GM18519 (cell line): ENCODE results near the gene PLA2G2A.

Experiments used
- ATAC-seq: cut with Tn5 transposase; IDR thresholded peaks from one replicate; pipeline ENCODE4 v1.9.1; 2021; ENCODE audit warnings: mild to moderate bottlenecking, moderate library complexity; ENCODE audit not compliant: unreplicated experiment, low FRiP score

Gene PLA2G2A

DNA sequence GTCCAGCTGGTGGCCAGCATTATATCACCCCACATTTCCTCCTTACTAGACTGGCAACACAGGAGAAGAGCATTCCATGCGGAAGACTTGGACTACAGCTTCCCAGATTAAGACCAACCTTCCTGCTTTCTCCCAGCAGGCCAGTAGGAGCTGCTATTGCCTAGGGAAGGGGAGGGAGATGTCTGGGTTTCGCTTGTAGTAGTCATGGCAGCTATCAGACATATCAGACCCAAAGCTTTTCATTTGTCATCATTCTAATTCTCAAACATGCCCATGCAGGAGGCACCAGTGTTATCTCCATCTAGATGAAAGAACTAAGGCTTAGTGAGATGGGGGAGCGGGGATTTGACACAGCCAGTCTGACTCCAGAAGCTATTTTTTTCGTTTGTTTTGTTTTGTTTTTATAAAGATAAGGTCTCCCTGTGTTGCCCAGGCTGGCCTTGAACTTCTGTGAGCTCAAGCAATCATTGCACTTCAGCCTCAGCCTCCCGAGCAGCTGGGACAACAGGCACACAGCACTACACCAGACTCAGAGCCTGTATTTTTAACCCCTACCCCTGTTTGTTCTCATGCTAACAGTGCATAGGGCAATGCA lies 4.5 kb downstream of the PLA2G2A start:
- ATAC-seq: no peak

DNA sequence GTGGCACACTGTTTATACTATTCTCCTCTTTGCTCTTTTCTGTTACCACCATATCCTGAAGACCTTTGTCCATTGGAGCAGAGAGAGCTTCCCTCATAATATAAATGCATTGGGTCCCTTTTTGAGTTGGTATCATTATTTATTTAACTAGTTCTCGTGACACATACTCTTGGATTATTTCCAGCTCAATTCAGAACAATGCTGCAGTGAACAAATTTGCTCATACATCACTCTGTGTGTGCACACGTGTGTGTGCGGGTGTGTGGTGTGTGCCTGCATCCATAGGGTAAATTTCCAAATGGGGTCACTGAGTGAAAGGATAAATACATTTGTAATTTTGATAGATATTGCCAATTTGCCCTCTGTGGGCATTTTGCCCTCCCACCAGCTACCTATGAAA lies 5.8 kb downstream of the PLA2G2A start:
- no peak for ATAC-seq

DNA sequence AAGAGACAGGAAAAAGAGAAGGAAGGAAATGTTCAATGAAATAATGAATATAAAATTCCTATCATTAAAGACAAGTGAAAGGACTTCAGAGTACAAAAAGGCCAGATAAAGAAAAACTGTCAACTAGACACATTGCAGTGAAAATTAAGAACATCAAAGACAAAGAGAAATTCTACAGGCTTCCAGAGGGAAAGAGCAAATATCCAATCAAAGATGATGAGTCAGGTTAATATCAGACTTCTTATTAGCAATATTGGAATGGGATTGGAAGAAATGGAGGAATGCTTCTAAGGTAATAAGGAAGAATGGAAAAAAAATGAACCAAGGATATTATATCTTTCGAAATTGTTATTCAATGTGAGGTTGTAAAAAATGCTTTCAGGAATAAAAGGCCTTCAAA lies 7.8 kb downstream of the PLA2G2A start:
- ATAC-seq: no peak

DNA sequence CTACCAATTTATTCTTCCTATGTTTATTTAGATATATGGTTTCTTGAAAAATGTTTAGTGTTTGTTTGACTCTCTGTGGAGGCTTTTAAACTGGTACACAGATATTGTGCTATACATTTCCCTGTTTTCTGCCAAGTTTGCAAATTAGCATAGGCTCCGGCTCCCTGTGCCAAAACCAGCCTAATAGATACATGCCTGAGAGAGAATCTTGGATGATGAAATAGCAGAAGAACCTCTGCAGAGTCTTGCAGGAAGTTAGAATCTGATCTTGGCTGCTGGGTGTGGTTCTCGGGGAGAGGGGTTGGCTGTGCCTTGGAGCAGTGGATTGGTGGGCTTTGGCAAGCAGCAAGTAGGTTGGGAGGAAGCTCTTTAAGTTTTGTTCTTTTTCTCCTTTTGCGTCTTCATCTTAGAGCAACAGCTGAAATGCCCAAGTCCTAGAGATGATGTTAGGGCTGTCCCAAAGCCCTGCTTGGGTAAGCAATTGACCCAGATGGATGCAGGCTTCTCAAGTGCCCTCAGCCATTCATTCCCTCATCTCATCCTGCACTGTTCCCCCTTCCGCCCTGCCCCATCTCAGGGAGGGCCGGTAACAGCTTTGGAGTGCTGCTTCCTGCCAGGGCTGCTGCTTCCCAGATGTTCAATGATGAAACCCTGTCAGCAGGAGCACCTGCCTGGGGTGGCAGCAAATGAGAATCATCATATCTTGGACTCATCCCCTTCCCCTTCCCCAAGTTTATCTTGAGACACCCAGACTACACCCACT lies 9.3 kb downstream of the PLA2G2A start:
- no peak for ATAC-seq

DNA sequence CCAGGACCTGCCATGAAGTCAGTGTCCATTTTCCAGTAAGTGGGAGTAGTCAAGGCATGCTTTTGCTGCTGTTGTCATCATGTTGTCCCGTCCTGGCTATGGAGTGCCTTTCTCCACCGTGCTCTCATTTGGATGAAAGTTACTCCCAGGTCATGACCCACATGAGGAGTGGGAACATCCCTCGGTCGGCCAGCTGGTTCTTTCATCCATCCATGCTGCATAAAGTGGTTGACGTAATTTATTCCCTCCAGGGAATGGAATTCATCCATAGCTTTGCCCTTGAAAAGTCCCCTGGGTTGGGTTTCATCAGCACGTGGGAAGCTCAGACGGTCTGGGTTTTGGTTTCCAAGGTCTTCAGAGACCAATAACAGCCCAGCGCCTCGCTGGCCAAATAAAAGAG lies 11.6 kb downstream of the PLA2G2A start:
- no peak for ATAC-seq

DNA sequence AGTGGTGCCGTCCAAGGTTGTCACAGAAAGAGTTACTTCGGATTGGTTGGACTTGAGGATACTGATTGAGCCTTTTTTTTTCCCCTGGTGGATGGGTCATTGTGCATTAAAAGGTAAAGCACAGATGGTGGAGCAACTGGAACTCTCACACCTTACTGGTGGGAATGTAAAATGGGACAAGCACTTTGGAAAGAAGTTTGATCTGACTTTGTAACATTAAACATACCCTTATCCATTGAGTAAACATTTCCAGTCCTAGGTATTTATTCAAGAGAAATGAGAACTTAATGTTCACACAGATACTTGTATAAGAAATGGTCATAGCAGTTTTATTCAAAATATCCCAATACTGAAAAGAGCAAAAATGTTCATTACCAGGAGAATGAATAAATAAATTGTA lies 14.9 kb downstream of the PLA2G2A start:
- ATAC-seq: no peak

DNA sequence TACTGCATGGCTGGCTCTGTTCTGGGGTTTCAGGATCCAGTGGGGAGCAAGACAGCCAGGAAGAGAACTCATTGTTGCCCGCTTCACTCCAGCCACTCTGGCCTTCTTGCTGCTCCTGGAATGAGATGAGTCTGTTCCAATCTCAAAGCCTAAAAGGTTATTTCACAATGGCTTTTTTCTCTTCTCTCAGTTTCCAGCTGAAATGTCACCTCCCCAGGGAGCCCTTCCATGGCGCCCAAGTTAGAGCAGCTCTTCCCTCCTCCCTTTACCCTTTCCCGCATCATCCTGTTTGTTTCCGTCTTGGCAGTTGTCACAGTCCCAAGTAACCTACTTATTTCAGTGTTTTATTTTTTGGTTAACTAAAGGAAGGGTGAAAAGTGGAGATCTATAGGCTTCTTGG lies 15.8 kb downstream of the PLA2G2A start:
- no peak for ATAC-seq

DNA sequence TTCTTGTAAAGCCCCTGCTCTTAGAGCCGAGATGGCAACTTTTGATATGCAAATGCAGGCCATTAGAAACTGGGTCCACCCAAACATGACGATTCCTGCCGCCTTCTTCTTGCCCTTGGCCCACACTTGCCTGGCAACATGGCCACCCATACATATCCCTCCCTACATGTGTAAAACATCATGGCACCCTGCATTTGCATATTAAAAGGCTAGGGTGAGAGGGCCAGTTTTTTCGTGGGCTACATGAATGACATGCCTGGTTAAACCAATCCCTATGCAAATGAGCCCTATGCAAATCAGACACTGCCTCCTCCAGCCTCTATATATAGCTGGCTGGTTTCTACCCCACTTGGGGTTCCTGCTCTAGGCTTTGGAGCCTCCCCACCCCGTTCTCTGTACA lies 18.8 kb downstream of the PLA2G2A start:
- no peak for ATAC-seq

DNA sequence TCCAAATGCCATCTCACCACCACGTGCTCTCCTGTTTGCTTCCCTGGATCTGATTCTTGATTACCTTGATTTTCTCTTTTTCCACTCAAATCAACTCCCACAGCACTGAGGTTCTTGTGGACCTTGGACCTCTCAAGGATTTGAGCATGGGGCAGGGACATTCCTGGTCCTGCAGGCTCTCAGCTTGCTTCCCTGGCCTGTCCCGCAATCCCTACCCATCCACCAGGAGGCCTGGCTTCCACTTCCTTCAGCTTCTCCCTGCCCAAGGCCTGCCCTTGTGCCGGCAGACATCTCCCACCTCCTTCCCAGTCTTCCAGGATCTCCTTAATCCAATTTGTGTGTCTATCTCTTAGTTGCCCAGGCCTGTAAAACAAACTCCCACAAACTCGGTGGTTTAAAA lies 21.6 kb downstream of the PLA2G2A start:
- no peak for ATAC-seq

DNA sequence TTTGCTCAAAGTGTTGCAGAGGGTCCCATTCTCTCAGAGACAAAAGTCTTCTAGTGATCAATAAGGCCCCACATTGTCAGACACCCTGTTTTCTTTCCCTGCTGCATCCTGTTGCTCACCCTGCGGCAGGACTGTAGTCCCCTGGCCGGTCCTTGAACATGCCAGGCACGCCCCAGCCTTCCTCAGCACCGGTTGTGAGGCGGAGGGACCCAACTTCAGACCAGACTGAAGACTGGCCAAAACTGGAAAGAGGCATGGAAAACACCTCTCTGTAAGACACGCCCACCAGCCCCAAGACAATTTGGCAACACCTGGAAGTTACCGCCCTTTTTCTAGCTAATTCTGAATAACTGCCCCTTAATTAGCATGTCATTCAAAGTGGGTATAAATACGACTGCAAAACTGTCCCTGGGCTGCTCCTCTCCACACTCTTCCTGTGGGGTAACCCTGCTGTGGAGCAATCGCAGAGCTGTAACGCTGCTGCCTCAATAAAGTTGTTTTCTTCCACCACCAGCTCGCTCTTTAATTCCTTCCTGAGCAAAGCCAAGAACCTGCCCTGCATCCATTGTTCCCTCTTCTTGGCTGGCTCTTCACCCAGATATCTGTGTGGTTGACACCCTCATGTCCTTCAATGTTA lies 23.8 kb downstream of the PLA2G2A start:
- no peak for ATAC-seq

DNA sequence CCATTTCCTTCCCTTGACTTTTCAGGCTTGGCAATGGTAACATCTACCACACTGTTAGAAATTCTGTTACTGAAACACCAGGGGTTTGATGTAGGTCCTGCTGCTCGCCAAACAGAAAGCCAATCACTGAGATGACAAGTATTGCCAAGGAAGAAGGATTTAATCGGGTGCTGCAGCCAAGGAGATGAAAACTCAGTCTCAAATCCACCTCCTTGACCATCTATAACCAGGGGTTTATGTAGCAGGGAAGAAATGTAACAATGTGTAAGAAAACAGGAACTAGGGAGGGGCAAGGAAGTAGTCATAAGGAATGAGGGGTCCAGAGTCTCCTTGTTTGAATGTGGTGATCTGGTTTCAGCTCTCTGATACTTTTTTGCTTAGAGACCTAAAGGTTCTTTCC lies 25.4 kb downstream of the PLA2G2A start:
- no peak for ATAC-seq

DNA sequence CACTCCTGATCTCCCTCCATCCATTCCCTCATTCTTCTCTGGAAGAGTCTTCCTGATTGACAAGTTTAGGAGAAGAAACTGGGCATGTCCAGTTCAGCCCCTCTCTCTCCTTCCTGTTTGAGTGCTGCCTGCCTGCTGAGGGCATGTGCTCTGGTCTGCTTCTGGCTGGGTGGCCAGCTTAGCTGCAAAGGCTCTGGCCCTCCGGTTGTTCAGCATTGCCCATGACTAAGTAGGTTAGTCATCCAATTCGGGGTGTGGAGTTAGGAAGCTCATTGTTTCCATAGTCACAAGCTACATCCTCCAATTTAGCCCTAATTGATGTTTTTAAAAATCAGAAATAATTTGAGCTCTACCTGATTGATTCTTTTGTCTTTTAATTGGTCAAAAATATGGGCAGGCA lies 30.4 kb downstream of the PLA2G2A start:
- ATAC-seq: no peak

DNA sequence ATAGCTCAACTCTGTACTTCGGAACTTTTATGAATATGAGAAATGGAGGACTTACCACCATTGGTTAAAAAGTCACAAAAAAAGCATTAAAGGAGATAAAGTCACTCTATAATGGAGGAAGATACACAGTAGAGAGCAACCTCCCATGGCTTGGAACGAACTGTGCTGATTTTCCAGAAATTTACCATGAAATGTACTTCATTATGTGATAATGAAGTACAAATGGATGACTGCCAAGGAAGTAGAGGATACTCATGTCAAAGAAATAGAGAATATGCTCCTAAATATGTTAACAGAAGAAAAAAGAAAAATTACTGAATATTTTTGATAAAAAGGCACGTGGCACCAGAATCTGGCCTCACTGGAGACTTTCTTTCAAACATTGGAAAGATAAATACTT lies 32.4 kb downstream of the PLA2G2A start:
- ATAC-seq: no peak

DNA sequence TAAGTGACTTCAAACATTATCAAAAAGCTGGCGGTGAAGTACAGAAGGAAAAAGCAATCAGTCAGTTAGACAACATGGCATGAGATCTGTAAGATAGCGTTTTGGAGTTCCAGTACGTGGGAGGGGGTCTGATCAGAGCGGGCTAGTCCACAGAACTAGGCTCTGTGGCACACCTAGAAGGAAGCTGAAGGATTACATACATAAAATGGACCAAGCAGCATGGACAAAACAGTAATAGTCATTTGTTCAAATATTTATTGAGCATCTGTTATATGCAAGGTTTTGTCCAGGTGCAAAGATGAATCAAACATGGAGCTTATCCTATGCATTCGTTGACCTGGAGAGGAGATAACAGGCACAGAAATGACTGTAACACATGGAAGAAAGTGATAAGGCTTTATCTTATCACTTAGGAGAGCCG lies 33.1 kb downstream of the PLA2G2A start:
- no peak for ATAC-seq

DNA sequence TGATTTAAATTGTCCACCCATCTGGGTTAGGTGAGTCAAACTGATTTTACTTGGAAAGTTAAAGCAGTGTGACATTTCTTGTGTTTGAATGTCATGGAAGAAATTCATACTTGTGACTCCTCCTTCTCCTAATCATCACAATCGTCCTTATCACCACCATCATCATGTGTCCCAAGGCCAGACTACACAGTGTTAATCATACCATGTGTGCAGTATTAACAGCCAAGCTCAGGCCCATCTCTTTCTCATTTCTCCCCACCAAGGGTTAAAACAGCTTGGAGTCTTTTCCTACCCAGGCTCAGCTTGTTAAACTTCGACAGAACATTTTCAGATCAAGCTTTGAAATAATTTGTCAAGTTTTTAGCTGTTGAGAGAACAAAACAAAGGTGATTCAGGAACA lies 33.5 kb downstream of the PLA2G2A start:
- ATAC-seq: no peak

DNA sequence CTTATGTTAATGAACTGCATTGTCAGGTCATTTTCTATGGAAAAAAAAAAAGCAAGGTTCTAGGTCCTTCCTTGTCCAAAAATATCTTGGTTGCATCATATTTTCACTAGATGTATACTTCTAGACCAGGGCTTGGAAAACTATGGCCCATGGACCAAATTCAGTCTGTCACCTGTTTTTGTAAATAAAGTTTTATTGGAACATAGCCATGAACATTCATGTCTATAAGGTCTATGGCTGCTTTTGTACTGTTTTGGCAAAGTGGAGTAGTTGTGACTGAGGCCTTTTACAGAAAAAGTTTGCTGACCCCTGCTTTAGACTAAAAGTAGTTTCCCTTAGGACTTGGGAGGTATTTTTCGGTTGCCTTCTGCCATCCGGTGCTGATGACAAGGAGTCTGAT lies 36.8 kb downstream of the PLA2G2A start:
- no peak for ATAC-seq

DNA sequence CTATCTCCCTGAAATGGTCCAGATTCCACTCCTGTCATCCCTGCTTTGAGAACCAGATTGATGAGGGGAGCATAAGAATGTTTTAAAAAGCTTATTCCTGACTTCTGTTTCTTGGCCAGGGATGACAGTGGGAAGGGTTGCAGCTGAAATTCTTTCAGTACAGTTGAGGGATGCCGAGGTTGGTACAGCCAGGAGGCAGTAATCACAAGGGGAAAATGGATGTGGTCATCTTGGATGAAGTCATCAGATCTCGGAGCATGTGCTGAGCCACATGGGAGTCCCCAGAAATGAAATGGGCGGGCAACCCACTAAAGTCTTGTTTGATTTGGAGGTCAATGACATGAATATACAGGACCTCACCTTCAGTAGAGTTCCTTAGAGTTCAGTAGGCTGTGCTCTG lies 37.3 kb downstream of the PLA2G2A start:
- ATAC-seq: no peak

DNA sequence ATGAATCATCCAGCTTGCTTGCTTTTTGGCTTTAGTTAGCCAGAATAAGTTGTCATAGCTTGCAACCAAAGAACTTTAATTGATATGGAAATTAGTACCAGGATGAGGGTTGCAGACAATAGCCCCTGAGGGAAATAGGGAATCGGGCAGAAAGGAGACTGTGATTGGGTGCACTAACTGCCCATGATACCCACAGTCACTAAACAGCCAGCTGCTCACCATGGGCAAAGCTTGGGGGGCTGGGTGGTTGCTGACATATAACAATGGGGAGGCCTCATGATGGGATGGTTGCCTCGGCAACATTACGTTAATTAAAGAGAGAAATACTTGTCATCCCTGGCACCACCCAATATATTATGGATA lies 38.2 kb downstream of the PLA2G2A start:
- ATAC-seq: no peak

DNA sequence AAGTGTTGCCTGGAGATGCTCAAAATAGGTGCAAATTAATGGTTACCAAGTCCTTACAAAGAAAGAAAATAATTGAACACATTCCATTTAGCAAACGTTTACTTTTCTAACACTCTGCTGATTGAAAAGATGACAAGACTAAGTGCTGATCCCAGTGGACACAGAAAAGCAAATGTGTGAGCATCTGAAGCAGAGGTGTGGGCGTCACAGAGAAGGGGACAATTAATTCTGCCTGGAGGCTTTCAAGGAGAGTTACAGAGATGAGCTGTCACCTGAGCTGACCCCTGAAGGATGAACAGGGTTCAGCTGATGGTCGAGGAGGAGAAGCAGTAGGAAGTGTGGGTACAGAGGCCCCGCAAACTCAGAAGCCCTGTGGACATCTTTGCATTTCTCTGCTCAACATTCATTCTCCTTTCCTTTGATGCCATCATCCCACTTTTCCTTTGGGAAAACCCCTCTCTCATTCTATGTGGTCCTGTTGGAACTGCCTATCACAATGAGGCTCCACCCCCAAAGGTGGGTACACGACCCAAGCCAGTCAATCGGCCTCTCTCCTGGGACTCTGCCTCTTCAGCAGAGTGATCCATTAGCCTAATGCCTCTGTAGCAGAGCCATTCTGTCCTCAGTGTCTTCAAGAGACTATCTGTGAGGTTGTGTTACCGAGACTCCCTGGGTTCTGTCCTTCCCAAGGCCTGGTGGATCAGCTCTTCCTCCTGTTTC lies 38.8 kb downstream of the PLA2G2A start:
- ATAC-seq: no peak

DNA sequence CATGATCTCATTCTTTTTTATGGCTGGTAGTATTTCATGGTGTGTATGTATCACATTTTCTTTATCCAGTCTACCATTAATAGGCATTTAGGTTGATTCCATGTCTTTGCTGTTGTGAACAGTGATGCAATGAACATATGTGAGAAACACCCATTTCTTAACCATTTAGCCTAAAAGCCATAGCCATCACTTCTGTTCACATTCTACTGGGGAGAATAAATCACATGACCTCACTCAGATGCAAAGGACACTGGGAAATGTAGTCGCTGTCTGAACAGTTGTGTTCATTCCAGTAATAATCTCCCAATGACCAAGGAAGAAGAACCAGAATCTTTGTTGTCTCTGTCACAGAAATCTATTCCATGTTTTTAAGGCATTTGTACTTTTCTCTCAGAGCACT lies 40.9 kb downstream of the PLA2G2A start:
- ATAC-seq: no peak

DNA sequence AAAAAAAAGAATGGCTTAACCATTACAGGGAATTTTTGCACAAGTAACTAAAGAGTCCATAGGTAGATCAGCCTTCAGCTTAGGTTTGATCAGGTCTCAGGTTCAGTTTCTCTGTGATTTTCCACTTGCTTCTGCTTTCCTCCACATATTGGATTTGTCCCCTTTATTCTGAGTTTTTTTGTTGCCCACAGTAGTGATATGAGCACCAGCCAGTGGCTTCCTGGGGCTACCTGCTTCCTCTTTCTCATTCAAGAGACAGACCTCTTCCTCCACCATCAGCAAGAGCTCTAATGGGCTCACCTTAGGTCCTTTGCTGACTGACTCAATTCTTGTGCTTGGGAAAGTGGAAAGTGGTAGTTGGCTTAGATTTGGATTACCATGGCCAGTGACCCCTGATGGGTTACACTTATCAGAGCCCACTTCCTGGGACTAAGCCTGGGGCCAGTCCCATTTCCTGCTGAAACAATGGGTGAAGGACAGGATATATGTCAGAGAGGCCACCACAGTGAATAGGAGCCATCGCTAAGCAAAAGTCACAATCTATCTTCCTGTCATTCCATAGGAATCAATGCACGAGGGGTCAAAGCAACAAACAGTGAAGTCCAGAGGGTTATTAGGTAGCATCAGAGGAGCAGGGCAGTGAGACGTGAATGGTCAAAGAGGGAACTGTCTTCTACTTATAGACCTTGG lies 43.2 kb downstream of the PLA2G2A start:
- ATAC-seq: no peak
